Testis (tissue), 3 donors: ENCODE measurements around the gene TRIOBP. TPM values are rescaled to one million over a fixed set of nuclear protein-coding genes. Genes with fewer than 3 reads are reported as not detected.
A peak's percentile ranks its signal among the peaks of the same experiment; 100 is the strongest.

Experiments
- DNase-seq: peaks from one replicate; pipeline ENCODE4 v3.0.0-alpha.2; 2019
- H3K27ac ChIP-seq, 2 donors: fragments of 200-600 bp; sonication (generic); one replicate each; pipeline ENCODE4 v1.5.1; 2019
- H3K27me3 ChIP-seq: fragments of 200-600 bp; sonication (generic); one replicate; pipeline ENCODE4 v1.5.1; 2019
- H3K36me3 ChIP-seq: fragments of 200-600 bp; sonication (generic); one replicate; pipeline ENCODE4 v1.5.1; 2017; ENCODE audit warnings: low read depth; ENCODE audit errors: missing control alignments
- H3K4me1 ChIP-seq: fragments of 200-600 bp; sonication (generic); one replicate; pipeline ENCODE4 v1.5.1; 2019
- H3K4me3 ChIP-seq, 2 donors: fragments of 200-600 bp; sonication (generic); one replicate each; pipeline ENCODE4 v1.5.1; 2017 to 2019
- H3K9me3 ChIP-seq: fragments of 200-600 bp; sonication (generic); one replicate; pipeline ENCODE4 v1.5.1; 2017
- CTCF ChIP-seq, 3 experiments: fragments of 450-650 bp in 2 of 3; fragments of 200-600 bp in 1 of 3; sonication (generic) in 1 of 3; IDR thresholded peaks; one replicate each; pipeline ENCODE4 v1.5.1; 2016 to 2019; ENCODE audit warnings: antibody characterized with exemption in 3 of 3, mild to moderate bottlenecking in 2 of 3, moderate library complexity in 1 of 3
- POLR2A ChIP-seq: fragments of 450-650 bp; IDR thresholded peaks from one replicate; pipeline ENCODE4 v1.6.1; 2017; ENCODE audit warnings: antibody characterized with exemption, mild to moderate bottlenecking, moderate library complexity
- WGBS, 2 donors: methylation state at CpG; one replicate each; pipeline ENCODE4 v1.1.5; 2018; 5-methylcytosine and 5-hydroxymethylcytosine counted together
- intact Hi-C: fragments of 100-400 bp; cut with DNase I; formaldehyde crosslinking; loops from one replicate; pipeline ENCODE4 v1.15.1; 2023; ENCODE audit warnings: low total_unique reads
- polyA plus RNA-seq: library from polyadenylated mRNA; stranded (reverse); fragments of 350-450 nt; fragmentation: Illumina TruSeq; extraction: RNeasy Lipid Tissue Mini Kit (QIAGEN cat#74804); gene quantifications from one replicate; pipeline ENCODE4 v1.2.3, GENCODE V29; 2014; ENCODE audit warnings: low read depth, low replicate concordance; ENCODE audit not compliant: insufficient read depth
- total RNA-seq, 2 donors: library from RNA; depleted of rRNA; stranded (reverse); fragments of >200 nt; gene quantifications; one replicate each; pipeline ENCODE4 v1.2.3, GENCODE V29; 2016

The TRIOBP gene
- total and polyA plus RNA-seq, 3 donors from 2014 or later: 52.9 to 80.2 (median 74.0) TPM

- DNase-seq: peak; percentile 59
- WGBS, 2 donors: 4% methylated on average over 30 to 36 of the region's 68 CpGs
- no peak for TF ChIP-seq POLR2A
- TF ChIP-seq CTCF (IDR thresholded peaks at IDR 0.05): no peak
- Histone ChIP-seq H3K27ac (peak overlapping the region; percentile 68 to 84), H3K4me3 (peak overlapping the region; percentile 67 to 69), H3K36me3 (no peaks in the 10 kb centered on the region), H3K9me3 (no peaks in the 10 kb centered on the region), H3K4me1 (peaks cover 32% of the 10 kb centered on the region), H3K27me3 (no peaks in the 10 kb centered on the region)
- intact Hi-C loops: no loop called here
Measured at GRCh38 chr22:37659066-37659896, 37.6 kb upstream of the TRIOBP start.

GRCh38 chr22:37659897-37660708 lies 36.7 kb upstream of the TRIOBP start:
- DNase-seq: no peak
- no peaks in the 10 kb centered on the region for H3K36me3 ChIP-seq
- peak overlapping the region; percentile 8 to 72 for H3K27ac ChIP-seq
- H3K9me3 ChIP-seq: no peaks in the 10 kb centered on the region
- intact Hi-C loops: loop anchor here (10.0 kb wide), 1 partner anchor 135 kb away; no protein-coding TSS in a partner anchor
- H3K4me3 ChIP-seq: peak overlapping the region in 1 of 2 donors; percentile 67
- TF ChIP-seq POLR2A: no peak
- no peak for TF ChIP-seq CTCF (IDR thresholded peaks at IDR 0.05)
- 51 to 54% methylated on average over 14 of the region's 14 CpGs for WGBS, 2 donors
- peaks cover 37% of the 10 kb centered on the region for H3K4me1 ChIP-seq
- no peaks in the 10 kb centered on the region for H3K27me3 ChIP-seq

- no peak for TF ChIP-seq CTCF (IDR thresholded peaks at IDR 0.05)
- no peak for TF ChIP-seq POLR2A
- peaks cover 37% of the 10 kb centered on the region for H3K4me1 ChIP-seq
- H3K36me3 ChIP-seq: no peaks in the 10 kb centered on the region
- no peaks in the 10 kb centered on the region for H3K27me3 ChIP-seq
- WGBS, 2 donors: 72% methylated on average over 2 of the region's 2 CpGs; no CpG with 5 or more reads in 1 of the 2 donors
- no peaks in the 10 kb centered on the region for H3K9me3 ChIP-seq
- no peak overlapping the region for H3K4me3 ChIP-seq
- H3K27ac ChIP-seq: peak overlapping the region; percentile 53 to 72
- no peak for DNase-seq
- intact Hi-C loops: loop anchor here (10.0 kb wide), 1 partner anchor 134 kb away; no protein-coding TSS in a partner anchor
Measured at GRCh38 chr22:37660709-37661045, 36.2 kb upstream of the TRIOBP start.

GRCh38 chr22:37661160-37661924 lies 35.5 kb upstream of the TRIOBP start:
- WGBS, 2 donors: 40 to 59% methylated on average over 10 to 12 of the region's 12 CpGs
- peak overlapping the region; percentile 53 to 72 for H3K27ac ChIP-seq
- H3K4me3 ChIP-seq: no peak overlapping the region
- no peaks in the 10 kb centered on the region for H3K36me3 ChIP-seq
- H3K4me1 ChIP-seq: peaks cover 39% of the 10 kb centered on the region
- H3K9me3 ChIP-seq: no peaks in the 10 kb centered on the region
- H3K27me3 ChIP-seq: no peaks in the 10 kb centered on the region
- no peak for TF ChIP-seq POLR2A
- peak in 1 of 3 experiments; percentile 18 for TF ChIP-seq CTCF (IDR thresholded peaks at IDR 0.05)
- intact Hi-C loops: loop anchor here (10.0 kb wide), 1 partner anchor 133 kb away; no protein-coding TSS in a partner anchor
- peak; percentile 70 for DNase-seq
